Breast epithelium (tissue), 4 donors: ENCODE data around the gene MYO1H. TPM values are rescaled to one million over a fixed set of nuclear protein-coding genes. Genes with fewer than 3 reads are reported as not detected.

Source experiments
- DNase-seq, 2 donors: peaks; one replicate each; pipeline ENCODE4 v3.0.0-alpha.2; 2019; ENCODE audit warnings: low spot score in 2 of 2
- H3K27ac ChIP-seq, 2 donors: fragments of 200-600 bp; sonication (generic) in 1 of 2; one replicate each; pipeline ENCODE4 v1.5.1; 2016 to 2019; ENCODE audit warnings: mild to moderate bottlenecking in 1 of 2
- H3K27me3 ChIP-seq, 2 donors: fragments of 200-600 bp; sonication (generic) in 1 of 2; one replicate each; pipeline versions ENCODE4 v1.5.1 to v1.6.0; 2017 to 2019; ENCODE audit warnings: control low read depth in 1 of 2, mild to moderate bottlenecking in 1 of 2
- H3K36me3 ChIP-seq: fragments of 200-600 bp; one replicate; pipeline ENCODE4 v1.5.1; 2019
- H3K4me1 ChIP-seq, 2 donors: fragments of 200-600 bp; sonication (generic); one replicate each; pipeline ENCODE4 v1.5.1; 2016 to 2019; ENCODE audit warnings: control low read depth in 1 of 2
- H3K4me3 ChIP-seq, 3 donors: fragments of 200-600 bp; sonication (generic); 1 replicate in 2 of 3; 2 replicates in 1 of 3; pipeline ENCODE4 v1.5.1; 2016 to 2019; ENCODE audit warnings: mild to moderate bottlenecking in 3 of 3, moderate library complexity in 2 of 3
- H3K9me3 ChIP-seq, 2 donors: fragments of 200-600 bp; sonication (generic) in 1 of 2; one replicate each; pipeline ENCODE4 v1.5.1; 2016 to 2019; ENCODE audit warnings: control low read depth in 1 of 2
- POLR2A ChIP-seq: fragments of 450-650 bp; IDR thresholded peaks from one replicate; pipeline ENCODE4 v1.6.1; 2016; ENCODE audit warnings: antibody characterized with exemption, mild to moderate bottlenecking, moderate library complexity
- POLR2AphosphoS5 ChIP-seq, 3 donors: sonication (generic); formaldehyde crosslinking; IDR thresholded peaks; one replicate each; pipeline ENCODE4 v1.6.1; 2017; ENCODE audit warnings: antibody characterized with exemption in 3 of 3
- intact Hi-C: fragments of 100-400 bp; cut with DNase I; formaldehyde crosslinking; loops from one replicate; pipeline ENCODE4 v1.15.1; 2023; ENCODE audit warnings: low total_unique reads
- total RNA-seq, 3 donors: library from RNA; depleted of rRNA; stranded (reverse); fragments of >200 nt; gene quantifications; one replicate each; pipeline ENCODE4 v1.1.0, GENCODE V29; 2016
- TF ChIP-seq, protein P1 (sequence below), 3 donors: fragments of 450-650 bp; IDR thresholded peaks; one replicate each; pipeline ENCODE4 v1.5.1; 2016 to 2017; ENCODE audit warnings: antibody characterized with exemption in 3 of 3, mild to moderate bottlenecking in 3 of 3, moderate library complexity in 3 of 3

Gene MYO1H
- total RNA-seq, 3 donors from 2014 or later, result under 0.01 to 2.0 (median 0.16) TPM

DNA sequence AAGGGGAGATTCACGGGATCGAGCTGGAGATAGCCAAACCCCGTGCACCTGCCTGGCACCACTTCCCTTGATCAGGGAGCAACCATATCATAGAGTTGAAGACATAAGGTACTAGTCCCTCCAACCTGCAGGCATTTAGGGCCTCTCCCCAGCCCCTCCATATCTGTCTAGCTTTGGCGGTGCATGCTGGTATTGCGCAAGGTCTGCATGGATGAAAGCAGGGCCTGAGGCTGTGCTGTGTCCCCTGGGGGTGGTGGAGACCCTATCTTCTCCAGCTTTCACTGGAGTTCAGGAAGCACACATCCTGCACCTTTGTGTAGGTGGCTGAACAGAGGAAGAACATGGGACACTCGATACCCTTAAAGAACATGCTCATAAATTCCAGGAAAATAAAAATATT, 82.5 kb downstream of the MYO1H start:
- Histone ChIP-seq H3K4me3 (no peak overlapping the region), H3K4me1 (no peaks in the 10 kb centered on the region), H3K27ac (no peak overlapping the region), H3K9me3 (no peaks in the 10 kb centered on the region), H3K36me3 (no peaks in the 10 kb centered on the region), H3K27me3 (no peaks in the 10 kb centered on the region)
- intact Hi-C loops, result no loop called here
- DNase-seq, result no peak
- TF ChIP-seq POLR2A (no peak), POLR2AphosphoS5 (IDR thresholded peaks at IDR 0.05) (no peak)
- TF ChIP-seq, protein P1, sequence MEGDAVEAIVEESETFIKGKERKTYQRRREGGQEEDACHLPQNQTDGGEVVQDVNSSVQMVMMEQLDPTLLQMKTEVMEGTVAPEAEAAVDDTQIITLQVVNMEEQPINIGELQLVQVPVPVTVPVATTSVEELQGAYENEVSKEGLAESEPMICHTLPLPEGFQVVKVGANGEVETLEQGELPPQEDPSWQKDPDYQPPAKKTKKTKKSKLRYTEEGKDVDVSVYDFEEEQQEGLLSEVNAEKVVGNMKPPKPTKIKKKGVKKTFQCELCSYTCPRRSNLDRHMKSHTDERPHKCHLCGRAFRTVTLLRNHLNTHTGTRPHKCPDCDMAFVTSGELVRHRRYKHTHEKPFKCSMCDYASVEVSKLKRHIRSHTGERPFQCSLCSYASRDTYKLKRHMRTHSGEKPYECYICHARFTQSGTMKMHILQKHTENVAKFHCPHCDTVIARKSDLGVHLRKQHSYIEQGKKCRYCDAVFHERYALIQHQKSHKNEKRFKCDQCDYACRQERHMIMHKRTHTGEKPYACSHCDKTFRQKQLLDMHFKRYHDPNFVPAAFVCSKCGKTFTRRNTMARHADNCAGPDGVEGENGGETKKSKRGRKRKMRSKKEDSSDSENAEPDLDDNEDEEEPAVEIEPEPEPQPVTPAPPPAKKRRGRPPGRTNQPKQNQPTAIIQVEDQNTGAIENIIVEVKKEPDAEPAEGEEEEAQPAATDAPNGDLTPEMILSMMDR (IDR thresholded peaks at IDR 0.05), result no peak

DNA sequence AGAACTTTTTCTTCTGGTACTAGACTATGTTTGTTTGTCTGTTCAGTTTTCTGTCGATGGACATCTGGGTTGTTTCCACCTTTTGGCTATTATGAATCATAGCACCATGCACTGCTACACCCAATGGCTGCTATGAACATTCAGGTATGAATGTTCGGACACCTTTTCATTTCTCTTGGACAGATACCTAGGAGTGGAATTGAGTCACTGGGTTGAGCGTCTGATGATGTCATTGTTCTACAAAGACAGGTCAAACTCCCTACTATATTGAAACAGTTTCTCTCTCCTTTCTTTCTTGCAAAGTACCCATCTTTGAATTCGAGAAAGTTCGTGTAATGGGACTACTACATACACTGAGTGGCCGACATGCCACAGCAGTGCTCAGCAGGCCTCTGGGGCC, 84.7 kb downstream of the MYO1H start:
- no peak for DNase-seq
- H3K4me3 ChIP-seq, result no peak overlapping the region
- intact Hi-C loops, result loop anchor here (2.0 kb wide), 1 partner anchor 38 kb away; no protein-coding TSS in a partner anchor
- H3K9me3 ChIP-seq, result no peaks in the 10 kb centered on the region
- no peaks in the 10 kb centered on the region for H3K4me1 ChIP-seq
- no peaks in the 10 kb centered on the region for H3K27me3 ChIP-seq
- H3K36me3 ChIP-seq, result no peaks in the 10 kb centered on the region
- no peak overlapping the region for H3K27ac ChIP-seq
- TF ChIP-seq POLR2AphosphoS5 (IDR thresholded peaks at IDR 0.05) (no peak), POLR2A (no peak)
- TF ChIP-seq, protein P1 (IDR thresholded peaks at IDR 0.05), result no peak

DNA sequence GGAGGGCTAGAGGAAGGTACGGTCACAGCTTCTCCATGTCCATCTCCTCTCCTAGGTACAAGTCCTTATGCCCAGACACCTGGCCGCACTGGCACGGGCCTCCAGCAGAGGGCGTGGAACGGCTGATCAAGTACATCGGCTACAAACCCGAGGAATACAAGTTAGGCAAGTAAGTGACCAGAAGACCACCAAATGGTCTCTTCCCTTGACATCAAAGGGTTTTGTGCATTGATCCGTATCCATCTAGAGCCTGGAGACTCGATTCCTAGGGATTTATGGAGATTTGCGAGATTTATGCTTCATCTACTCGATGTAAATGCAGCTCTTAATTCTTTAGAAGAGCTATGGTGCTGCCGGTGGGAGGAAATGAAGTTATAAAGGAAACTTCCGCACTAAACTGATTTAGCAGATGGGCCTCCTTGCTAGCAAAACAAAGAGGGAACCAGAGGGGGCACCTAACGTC, 85.2 kb downstream of the MYO1H start:
- peak overlapping the region in 1 of 2 donors; percentile 22 for H3K27ac ChIP-seq
- H3K9me3 ChIP-seq, result no peaks in the 10 kb centered on the region
- H3K27me3 ChIP-seq, result no peaks in the 10 kb centered on the region
- DNase-seq, result peak; percentile 85 to 89
- TF ChIP-seq, protein P1 (IDR thresholded peaks at IDR 0.05), result peak; percentile 64 to 83 (median 74)
- TF ChIP-seq POLR2A (no peak), POLR2AphosphoS5 (IDR thresholded peaks at IDR 0.05) (no peak)
- no peaks in the 10 kb centered on the region for H3K36me3 ChIP-seq
- intact Hi-C loops, result loop anchor here (2.0 kb wide), 1 partner anchor 38 kb away; no protein-coding TSS in a partner anchor
- H3K4me3 ChIP-seq, result no peak overlapping the region
- no peaks in the 10 kb centered on the region for H3K4me1 ChIP-seq

DNA sequence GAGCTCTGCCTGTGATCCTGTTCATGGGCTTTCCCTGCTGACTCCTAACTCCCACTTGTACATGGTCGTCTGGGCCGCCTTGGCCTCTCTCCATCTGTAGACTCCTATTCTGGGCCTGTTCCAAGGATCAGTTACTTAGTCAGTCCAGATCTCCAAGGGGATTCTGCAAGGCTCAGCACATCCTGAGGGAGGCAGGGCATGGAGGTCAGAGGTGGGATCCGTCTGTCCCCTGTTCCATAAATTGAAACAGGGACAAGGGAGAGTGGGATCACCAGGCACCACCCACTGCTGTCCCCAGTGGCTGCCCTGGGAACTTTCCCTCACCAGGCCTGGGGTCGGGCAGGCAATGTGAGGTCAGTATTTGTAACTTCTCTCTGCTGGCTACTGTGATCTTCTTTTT, 85.9 kb downstream of the MYO1H start:
- Histone ChIP-seq H3K36me3 (no peaks in the 10 kb centered on the region), H3K4me3 (no peak overlapping the region), H3K9me3 (no peaks in the 10 kb centered on the region), H3K27ac (peak overlapping the region in 1 of 2 donors; percentile 22), H3K27me3 (no peaks in the 10 kb centered on the region), H3K4me1 (no peaks in the 10 kb centered on the region)
- intact Hi-C loops, result loop anchor here (2.0 kb wide), 1 partner anchor 37 kb away; no protein-coding TSS in a partner anchor
- TF ChIP-seq POLR2AphosphoS5 (IDR thresholded peaks at IDR 0.05), result no peak
- TF ChIP-seq POLR2A, result no peak
- TF ChIP-seq, protein P1 (IDR thresholded peaks at IDR 0.05), result no peak
- DNase-seq, result no peak

DNA sequence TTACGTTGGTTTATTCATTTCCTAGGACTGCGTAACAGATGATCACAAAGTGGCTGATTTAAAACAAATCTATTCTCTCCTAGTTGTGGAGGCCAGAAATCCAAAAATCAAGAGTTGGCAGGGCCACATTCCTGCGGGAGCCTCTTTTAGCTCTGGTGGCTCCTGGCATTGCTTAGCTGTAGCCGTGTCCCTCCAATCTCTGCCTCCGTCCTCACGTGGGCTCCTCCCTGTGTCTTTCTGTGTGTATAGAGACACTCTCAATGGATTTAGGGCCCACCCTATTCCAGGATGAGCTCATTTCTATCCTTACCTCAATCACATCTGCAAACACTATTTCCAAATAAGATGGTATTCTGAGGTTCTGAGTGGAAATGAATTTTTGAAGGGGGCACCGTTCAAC, 86.9 kb downstream of the MYO1H start:
- no peaks in the 10 kb centered on the region for H3K36me3 ChIP-seq
- no peak overlapping the region for H3K27ac ChIP-seq
- DNase-seq, result no peak
- H3K9me3 ChIP-seq, result no peaks in the 10 kb centered on the region
- intact Hi-C loops, result no loop called here
- no peaks in the 10 kb centered on the region for H3K4me1 ChIP-seq
- no peak for TF ChIP-seq POLR2A
- H3K4me3 ChIP-seq, result no peak overlapping the region
- H3K27me3 ChIP-seq, result no peaks in the 10 kb centered on the region
